Measurements from ENCODE around the gene GSN. TPM values are rescaled to one million over a fixed set of nuclear protein-coding genes. Genes with fewer than 3 reads are reported as not detected.

Gene GSN
- total and polyA plus RNA-seq, 2 of the 13 experiments (the other 11 are each of a cell fraction or from before 2014, with no cell fraction given): 294 to 307 TPM

- CTCF ChIA-PET (ENCODE audit: low intra/inter-chr PET ratio, low total read pairs): no interaction called here
- FAIRE-seq: no peak
- BruUV-seq (replicated peaks): no TSS peak
- TF ChIP-seq, protein P1, sequence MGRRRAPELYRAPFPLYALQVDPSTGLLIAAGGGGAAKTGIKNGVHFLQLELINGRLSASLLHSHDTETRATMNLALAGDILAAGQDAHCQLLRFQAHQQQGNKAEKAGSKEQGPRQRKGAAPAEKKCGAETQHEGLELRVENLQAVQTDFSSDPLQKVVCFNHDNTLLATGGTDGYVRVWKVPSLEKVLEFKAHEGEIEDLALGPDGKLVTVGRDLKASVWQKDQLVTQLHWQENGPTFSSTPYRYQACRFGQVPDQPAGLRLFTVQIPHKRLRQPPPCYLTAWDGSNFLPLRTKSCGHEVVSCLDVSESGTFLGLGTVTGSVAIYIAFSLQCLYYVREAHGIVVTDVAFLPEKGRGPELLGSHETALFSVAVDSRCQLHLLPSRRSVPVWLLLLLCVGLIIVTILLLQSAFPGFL (CRISPR knock-in tag; IDR thresholded peaks at IDR 0.05): no peak
- TF ChIP-seq ARNT2 (CRISPR knock-in tag; IDR thresholded peaks at IDR 0.05; ENCODE audit: low read depth) (no peak), ZNF879 (CRISPR knock-in tag; IDR thresholded peaks at IDR 0.05) (no peak), BRD4 (CRISPR knock-in tag; IDR thresholded peaks at IDR 0.05) (no peak), ZNF558 (CRISPR knock-in tag; IDR thresholded peaks at IDR 0.05; ENCODE audit: borderline replicate concordance) (no peak), ZBTB33 (CRISPR knock-in tag; IDR thresholded peaks at IDR 0.05) (no peak), ZNF407 (CRISPR knock-in tag; IDR thresholded peaks at IDR 0.05; ENCODE audit: not compliant biosample characterization) (no peak), ZNF572 (CRISPR knock-in tag; IDR thresholded peaks at IDR 0.05) (no peak), NCOA5 (CRISPR knock-in tag; IDR thresholded peaks at IDR 0.05) (no peak), ZNF20 (CRISPR knock-in tag; IDR thresholded peaks at IDR 0.05) (no peak), ZNF383 (CRISPR knock-in tag; IDR thresholded peaks at IDR 0.05; ENCODE audit: borderline replicate concordance) (no peak)
- TF ChIP-seq, protein P2, sequence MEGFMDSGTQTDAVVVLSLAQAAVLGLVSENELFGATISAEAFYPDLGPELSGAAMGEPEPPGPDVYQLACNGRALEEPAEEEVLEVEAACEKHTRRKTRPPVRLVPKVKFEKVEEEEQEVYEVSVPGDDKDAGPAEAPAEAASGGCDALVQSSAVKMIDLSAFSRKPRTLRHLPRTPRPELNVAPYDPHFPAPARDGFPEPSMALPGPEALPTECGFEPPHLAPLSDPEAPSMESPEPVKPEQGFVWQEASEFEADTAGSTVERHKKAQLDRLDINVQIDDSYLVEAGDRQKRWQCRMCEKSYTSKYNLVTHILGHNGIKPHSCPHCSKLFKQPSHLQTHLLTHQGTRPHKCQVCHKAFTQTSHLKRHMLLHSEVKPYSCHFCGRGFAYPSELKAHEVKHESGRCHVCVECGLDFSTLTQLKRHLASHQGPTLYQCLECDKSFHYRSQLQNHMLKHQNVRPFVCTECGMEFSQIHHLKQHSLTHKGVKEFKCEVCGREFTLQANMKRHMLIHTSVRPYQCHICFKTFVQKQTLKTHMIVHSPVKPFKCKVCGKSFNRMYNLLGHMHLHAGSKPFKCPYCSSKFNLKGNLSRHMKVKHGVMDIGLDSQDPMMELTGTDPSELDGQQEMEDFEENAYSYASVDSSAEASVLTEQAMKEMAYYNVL (CRISPR knock-in tag; IDR thresholded peaks at IDR 0.05; ENCODE audit: borderline replicate concordance): no peak
Measured at GRCh38 chr9:121225240-121225639, 42.7 kb upstream of the GSN start.

More at GRCh38 chr9:121225240-121225639, 42.7 kb upstream of the GSN start:
- POLR2A ChIA-PET: no interaction called here
- H3K4me1 ChIP-seq (ENCODE audit: insufficient read depth, low read length): peaks cover 18% of the 10 kb centered on the region
- no peak for DNase-seq (ENCODE audit: low spot score)
- H2AFZ ChIP-seq (ENCODE audit: low read length): no peak overlapping the region
- ATAC-seq: peak; percentile 31; the same call in 1 of the 3 replicates
- H3K27me3 ChIP-seq (ENCODE audit: control insufficient read depth in 1 of 2, insufficient read depth in 2 of 2, low read length in 2 of 2): no peaks in the 10 kb centered on the region
- in situ Hi-C loops (cut with HindIII; ENCODE audit: extremely low pct_ligation_motif_present, low pct_unique_long_range_greater_than_20kb): no loop called here
- intact Hi-C loops (cut with micrococcal nuclease; ENCODE audit: unreplicated experiment): no loop called here
- H3K9ac ChIP-seq (ENCODE audit: insufficient read depth, low read depth, low read length): no peak overlapping the region
- H3K4me2 ChIP-seq (ENCODE audit: low read depth, low read length): no peak overlapping the region
- no peak overlapping the region for H3K27ac ChIP-seq (ENCODE audit: extremely low read length, insufficient read depth, low read length)
- WGBS (ENCODE audit: low lambda C conversion rate): 3% methylated on average over 5 of the region's 5 CpGs
- no peaks in the 10 kb centered on the region for H3K36me3 ChIP-seq (replicated peaks in 1 of 2; ENCODE audit: control insufficient read depth in 1 of 2, insufficient read depth in 2 of 2, low read length in 2 of 2)
- no peak overlapping the region for H3K4me3 ChIP-seq (replicated peaks in 1 of 3; ENCODE audit: insufficient read depth in 1 of 3, low read depth in 2 of 3, low read length in 3 of 3)
- no peaks in the 10 kb centered on the region for H3K9me3 ChIP-seq (ENCODE audit: low read length)
- no peaks in the 10 kb centered on the region for H4K20me1 ChIP-seq (ENCODE audit: insufficient read depth, low read length)
- no peaks in the 10 kb centered on the region for H3K79me2 ChIP-seq (ENCODE audit: insufficient read depth, low read length)

Measured in HepG2 (cell line).